ENCODE data around the gene ALG12.

ALG12 gene

DNA sequence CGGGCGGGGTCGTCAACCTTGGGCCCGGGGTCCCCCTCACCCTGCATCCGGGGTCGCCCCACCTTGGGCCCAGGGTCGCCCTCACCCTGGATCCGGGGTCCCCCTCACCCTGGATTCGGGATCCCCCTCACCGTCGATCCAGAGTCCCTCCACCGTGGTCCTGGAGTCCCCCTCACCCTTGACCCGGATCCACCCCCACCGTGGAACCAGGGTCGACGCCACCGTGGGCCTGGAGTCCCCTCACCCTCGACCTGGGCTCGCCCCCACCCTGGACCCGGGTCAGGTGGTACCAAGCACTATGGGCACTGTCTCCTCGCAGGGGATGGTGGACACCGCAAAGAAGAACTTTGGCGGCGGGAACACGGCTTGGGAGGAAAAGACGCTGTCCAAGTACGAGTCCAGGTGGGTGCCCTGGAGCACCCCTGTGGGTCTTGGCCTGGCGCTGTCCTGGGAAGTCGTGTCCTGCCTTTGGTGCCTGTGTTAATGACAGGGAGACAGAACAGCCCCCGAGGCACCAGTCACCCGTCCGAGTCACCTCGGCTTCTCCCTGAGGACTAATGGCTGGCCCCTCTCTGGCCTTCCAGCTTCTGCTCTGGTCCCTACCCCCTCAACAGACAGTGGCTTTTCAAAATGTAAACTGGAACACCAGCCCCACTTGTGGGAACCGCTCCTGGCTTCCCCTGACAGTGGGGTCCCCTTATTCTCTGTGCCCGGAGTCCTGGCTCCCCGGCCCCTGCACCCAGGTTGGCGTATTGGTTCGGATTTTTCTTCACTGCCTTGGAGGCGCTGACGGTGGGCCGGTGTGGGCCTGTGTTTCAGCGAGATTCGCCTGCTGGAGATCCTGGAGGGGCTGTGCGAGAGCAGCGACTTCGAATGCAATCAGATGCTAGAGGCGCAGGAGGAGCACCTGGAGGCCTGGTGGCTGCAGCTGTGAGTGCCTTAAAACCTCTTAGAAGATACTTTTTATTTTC, 958 bp upstream of the ALG12 start:
- no peaks in the 10 kb centered on the region for H3K27me3 Mint-ChIP-seq
- no peaks in the 10 kb centered on the region for H3K9me3 Mint-ChIP-seq
- peak overlapping the region; percentile 61 for H3K27ac Mint-ChIP-seq
- H3K4me3 Mint-ChIP-seq = peak overlapping the region; percentile 70
- peaks cover 38% of the 10 kb centered on the region for H3K4me1 Mint-ChIP-seq (ENCODE audit: low read depth)
- peaks cover 18% of the 10 kb centered on the region for H3K36me3 Mint-ChIP-seq (ENCODE audit: low read depth)

GRCh38 chr22:49916831-49917230, 1.4 kb downstream of the ALG12 start:
- Mint-ChIP-seq H3K9me3 (no peaks in the 10 kb centered on the region), H3K27ac (peak overlapping the region; percentile 75), H3K4me3 (peak overlapping the region; percentile 83), H3K4me1 (ENCODE audit: low read depth) (peaks cover 29% of the 10 kb centered on the region), H3K36me3 (ENCODE audit: low read depth) (peaks cover 12% of the 10 kb centered on the region), H3K27me3 (no peaks in the 10 kb centered on the region)

DNA sequence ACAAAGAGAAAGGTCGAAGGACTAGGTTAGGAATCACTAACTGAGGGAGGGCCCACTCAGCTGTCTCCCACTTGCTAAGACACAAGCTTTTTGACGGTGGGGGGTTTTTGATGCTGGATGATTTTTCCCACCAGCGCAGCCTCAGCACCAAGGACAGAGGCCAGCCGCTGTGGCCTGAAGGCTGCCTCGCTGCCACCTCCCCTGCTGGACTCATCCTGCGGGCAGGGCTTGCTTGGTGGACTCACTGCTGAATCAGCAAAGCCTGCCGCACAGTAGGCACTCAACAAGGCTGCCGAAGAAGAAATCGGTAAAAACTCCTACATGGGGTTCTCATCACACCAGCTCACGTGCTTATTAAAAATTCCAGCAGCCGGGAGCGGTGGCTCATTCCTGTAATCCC, 2.6 kb downstream of the ALG12 start:
- Mint-ChIP-seq H3K36me3 (ENCODE audit: low read depth) (peaks cover 14% of the 10 kb centered on the region), H3K4me3 (no peak overlapping the region), H3K4me1 (ENCODE audit: low read depth) (peaks cover 29% of the 10 kb centered on the region), H3K27ac (no peak overlapping the region), H3K27me3 (no peaks in the 10 kb centered on the region), H3K9me3 (no peaks in the 10 kb centered on the region)

DNA sequence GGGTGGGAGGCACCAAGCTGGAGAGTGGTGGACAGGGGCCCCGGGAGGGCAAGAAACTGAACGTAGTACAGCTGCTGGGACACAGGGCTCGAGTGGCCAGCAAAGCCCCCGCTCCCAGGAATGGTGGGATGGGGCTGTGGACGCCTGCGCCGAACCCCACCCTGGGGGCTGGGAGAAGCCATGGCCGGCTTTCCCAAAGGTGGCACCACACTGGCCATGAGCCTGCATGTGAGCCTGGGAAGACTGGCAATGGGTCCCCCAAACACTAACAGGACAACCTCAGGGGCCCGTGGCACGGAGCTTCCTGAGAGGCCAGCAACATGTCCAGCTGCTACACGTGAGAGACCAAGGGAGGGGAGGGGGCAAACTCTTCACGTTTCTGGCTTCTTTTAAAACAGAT, 4.0 kb downstream of the ALG12 start:
- peaks cover 18% of the 10 kb centered on the region for H3K4me1 Mint-ChIP-seq (ENCODE audit: low read depth)
- H3K9me3 Mint-ChIP-seq = no peaks in the 10 kb centered on the region
- no peaks in the 10 kb centered on the region for H3K27me3 Mint-ChIP-seq
- H3K36me3 Mint-ChIP-seq (ENCODE audit: low read depth) = peaks cover 8% of the 10 kb centered on the region
- H3K4me3 Mint-ChIP-seq = no peak overlapping the region
- no peak overlapping the region for H3K27ac Mint-ChIP-seq

- Mint-ChIP-seq H3K4me1 (ENCODE audit: low read depth) (peaks cover 17% of the 10 kb centered on the region), H3K9me3 (no peaks in the 10 kb centered on the region), H3K4me3 (no peak overlapping the region), H3K27ac (no peak overlapping the region), H3K36me3 (ENCODE audit: low read depth) (peaks cover 8% of the 10 kb centered on the region), H3K27me3 (no peaks in the 10 kb centered on the region)
These were observed 4.8 kb downstream of the ALG12 start for GRCh38 chr22:49913446-49913845.

GRCh38 chr22:49913026-49913425, 5.2 kb downstream of the ALG12 start:
- H3K27me3 Mint-ChIP-seq = no peaks in the 10 kb centered on the region
- peaks cover 8% of the 10 kb centered on the region for H3K36me3 Mint-ChIP-seq (ENCODE audit: low read depth)
- peaks cover 17% of the 10 kb centered on the region for H3K4me1 Mint-ChIP-seq (ENCODE audit: low read depth)
- no peak overlapping the region for H3K27ac Mint-ChIP-seq
- H3K4me3 Mint-ChIP-seq = no peak overlapping the region
- no peaks in the 10 kb centered on the region for H3K9me3 Mint-ChIP-seq

- Mint-ChIP-seq H3K27ac (no peak overlapping the region), H3K9me3 (no peaks in the 10 kb centered on the region), H3K36me3 (ENCODE audit: low read depth) (peaks cover 16% of the 10 kb centered on the region), H3K27me3 (no peaks in the 10 kb centered on the region), H3K4me3 (no peak overlapping the region), H3K4me1 (ENCODE audit: low read depth) (peaks cover 11% of the 10 kb centered on the region)
These were observed 6.2 kb downstream of the ALG12 start for GRCh38 chr22:49911881-49912625.

DNA sequence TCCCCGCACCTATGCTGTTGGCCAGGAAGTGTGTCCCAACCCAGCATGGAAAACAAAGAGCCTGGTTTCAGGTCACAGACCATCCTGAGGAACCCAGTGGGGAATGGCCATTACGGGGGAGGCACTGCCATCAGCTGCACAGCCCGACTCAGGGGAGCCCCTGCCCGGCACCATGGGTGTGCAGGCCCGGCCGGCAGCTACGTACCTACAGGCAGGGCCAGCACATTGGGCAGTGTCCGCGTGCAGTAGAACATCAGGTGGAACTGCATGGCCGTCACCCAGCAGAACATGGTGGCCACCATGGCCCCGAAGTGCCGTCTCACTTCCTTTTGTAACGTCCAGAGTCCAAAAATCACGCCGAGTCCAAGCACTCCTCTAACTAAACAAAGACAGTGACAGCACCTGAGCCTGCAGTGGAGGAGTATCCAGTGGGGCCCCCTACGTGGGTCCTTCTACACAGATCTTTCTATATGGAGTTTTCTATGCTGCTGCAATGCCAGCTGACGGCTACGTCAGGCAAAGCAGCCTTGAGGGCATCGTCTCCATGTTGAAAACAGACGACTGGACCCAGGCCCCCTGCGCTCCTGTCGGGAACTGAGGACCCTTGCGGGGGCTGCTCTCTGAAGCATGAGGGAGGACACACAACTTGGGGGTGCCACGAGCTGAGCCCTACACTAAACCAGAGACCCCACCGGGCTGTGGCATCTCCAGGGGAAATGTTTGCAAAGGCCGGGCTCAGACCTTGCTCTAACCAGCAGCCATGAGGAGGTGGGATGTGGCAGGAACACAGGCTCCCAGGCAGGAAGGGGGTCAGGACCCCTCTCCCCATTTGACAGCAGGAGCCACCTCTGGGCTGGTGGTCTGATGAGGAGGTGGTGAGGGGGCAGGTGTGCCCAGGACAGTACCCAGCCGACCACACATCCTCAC, 7.7 kb downstream of the ALG12 start:
- Mint-ChIP-seq H3K27me3 (no peaks in the 10 kb centered on the region), H3K27ac (no peak overlapping the region), H3K4me1 (ENCODE audit: low read depth) (peaks cover 3% of the 10 kb centered on the region), H3K9me3 (no peaks in the 10 kb centered on the region), H3K4me3 (no peak overlapping the region), H3K36me3 (ENCODE audit: low read depth) (peaks cover 18% of the 10 kb centered on the region)

GRCh38 chr22:49909476-49910205, 8.6 kb downstream of the ALG12 start:
- H3K27ac Mint-ChIP-seq = no peak overlapping the region
- peaks cover 18% of the 10 kb centered on the region for H3K36me3 Mint-ChIP-seq (ENCODE audit: low read depth)
- H3K27me3 Mint-ChIP-seq = no peaks in the 10 kb centered on the region
- H3K4me3 Mint-ChIP-seq = no peak overlapping the region
- H3K4me1 Mint-ChIP-seq (ENCODE audit: low read depth) = no peaks in the 10 kb centered on the region
- no peaks in the 10 kb centered on the region for H3K9me3 Mint-ChIP-seq

DNA sequence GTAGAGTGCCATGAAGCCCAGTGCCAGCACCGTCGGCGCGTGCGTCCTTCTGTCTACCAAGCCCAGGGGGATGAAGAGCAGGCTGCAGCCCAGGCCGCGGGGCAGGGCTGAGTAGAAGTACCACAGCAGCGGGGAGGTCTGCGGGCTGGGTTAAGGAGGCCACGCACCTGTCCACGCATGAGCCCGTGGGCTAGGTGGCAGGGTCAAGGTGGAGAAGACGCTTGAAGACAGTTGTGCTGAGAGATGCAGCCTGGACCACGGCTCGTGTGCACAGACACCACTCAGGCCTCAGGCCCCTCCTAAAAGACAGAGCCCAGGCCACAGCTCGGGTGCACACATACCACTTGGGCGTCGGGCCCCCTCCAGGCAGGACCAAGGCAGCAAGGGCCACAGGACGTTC, 10.4 kb downstream of the ALG12 start:
- H3K27me3 Mint-ChIP-seq = no peaks in the 10 kb centered on the region
- H3K36me3 Mint-ChIP-seq (ENCODE audit: low read depth) = peaks cover 17% of the 10 kb centered on the region
- no peak overlapping the region for H3K4me3 Mint-ChIP-seq
- H3K9me3 Mint-ChIP-seq = no peaks in the 10 kb centered on the region
- no peak overlapping the region for H3K27ac Mint-ChIP-seq
- H3K4me1 Mint-ChIP-seq (ENCODE audit: low read depth) = no peaks in the 10 kb centered on the region

- Mint-ChIP-seq H3K9me3 (peaks cover 3% of the 10 kb centered on the region), H3K27ac (peak overlapping the region; percentile 38), H3K27me3 (no peaks in the 10 kb centered on the region), H3K4me3 (no peak overlapping the region), H3K4me1 (ENCODE audit: low read depth) (no peaks in the 10 kb centered on the region), H3K36me3 (ENCODE audit: low read depth) (peaks cover 23% of the 10 kb centered on the region)
These were observed 11.4 kb downstream of the ALG12 start for GRCh38 chr22:49906799-49907290.

DNA sequence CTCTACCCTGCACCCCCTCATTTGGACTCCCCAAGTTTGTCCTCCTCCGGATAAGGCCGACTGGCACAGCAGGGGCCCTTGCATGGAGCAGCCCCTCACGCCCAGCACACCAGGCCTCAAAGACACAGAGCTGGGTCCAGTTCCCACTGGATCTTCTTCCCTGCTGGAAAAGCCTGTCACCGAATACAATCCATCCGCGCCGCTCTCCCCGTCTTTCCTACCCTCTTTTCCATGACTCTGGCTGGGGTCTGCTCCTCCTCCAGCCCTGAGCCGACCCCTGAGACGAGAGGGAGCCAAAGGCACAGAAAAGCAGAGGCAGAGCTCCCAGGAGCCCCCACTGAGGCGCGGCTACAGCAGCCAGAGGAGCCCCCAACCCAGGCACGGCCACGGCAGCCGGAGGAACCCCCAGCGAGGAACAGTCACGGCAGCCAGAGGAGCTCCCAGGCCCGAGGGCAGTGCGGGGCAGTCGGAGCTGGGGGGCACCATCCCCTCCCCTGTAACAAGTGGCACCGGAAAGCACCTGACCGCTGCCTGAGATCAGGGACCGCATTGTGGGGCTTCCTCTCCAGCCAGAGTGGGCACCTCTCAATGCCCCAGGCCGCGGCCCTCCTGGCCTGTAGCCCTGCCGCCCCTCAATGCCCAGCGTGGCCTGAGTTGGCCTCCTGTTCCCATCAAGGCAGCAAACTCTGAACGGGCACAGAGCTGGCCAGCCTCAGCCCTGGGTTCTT, 12.0 kb downstream of the ALG12 start:
- no peak overlapping the region for H3K4me3 Mint-ChIP-seq
- H3K27ac Mint-ChIP-seq = no peak overlapping the region
- H3K4me1 Mint-ChIP-seq (ENCODE audit: low read depth) = no peaks in the 10 kb centered on the region
- H3K9me3 Mint-ChIP-seq = peaks cover 7% of the 10 kb centered on the region
- peaks cover 27% of the 10 kb centered on the region for H3K36me3 Mint-ChIP-seq (ENCODE audit: low read depth)
- no peaks in the 10 kb centered on the region for H3K27me3 Mint-ChIP-seq

- Mint-ChIP-seq H3K27ac (no peak overlapping the region), H3K36me3 (ENCODE audit: low read depth) (peaks cover 33% of the 10 kb centered on the region), H3K9me3 (peaks cover 7% of the 10 kb centered on the region), H3K4me1 (ENCODE audit: low read depth) (no peaks in the 10 kb centered on the region), H3K4me3 (no peak overlapping the region), H3K27me3 (no peaks in the 10 kb centered on the region)
These were observed 12.8 kb downstream of the ALG12 start for GRCh38 chr22:49905465-49905864.

All from stimulated activated naive CD8-positive, alpha-beta T cell treated with anti-CD3 and anti-CD28 coated beads, Interleukin-15, Interleukin-2, amounts not matched to agents 100 ng/mL and 50 ng/mL, for 24 hours (primary cell).